T-helper 9 cell (primary cell): Measurements from ENCODE around the gene GDF15.
A peak's percentile ranks its signal among the peaks of the same experiment; 100 is the strongest.
"Not testable (repeated sequence)": the region's sequence is repeated elsewhere in the genome, so short reads cannot be mapped to it uniquely, and the experiment has no call there.

Experiments
- DNase-seq: peaks from one replicate; pipeline ENCODE4 v3.0.0-alpha.2; 2020
- total RNA-seq, 2 donors: gene quantifications; one replicate each; lab custom pipeline; 2026; lab: John Stamatoyannopoulos, UW

GDF15 gene
- 0 to 0.07 reads per million in 2 donors for total RNA-seq

- DNase-seq, result peak; percentile 26
These were observed at the start of gene GDF15 for GRCh38 chr19:18385675-18386542. GDF15 (plus strand) TSS chr19:18386158; CDS start chr19:18386190, 32 bp downstream.

DNA sequence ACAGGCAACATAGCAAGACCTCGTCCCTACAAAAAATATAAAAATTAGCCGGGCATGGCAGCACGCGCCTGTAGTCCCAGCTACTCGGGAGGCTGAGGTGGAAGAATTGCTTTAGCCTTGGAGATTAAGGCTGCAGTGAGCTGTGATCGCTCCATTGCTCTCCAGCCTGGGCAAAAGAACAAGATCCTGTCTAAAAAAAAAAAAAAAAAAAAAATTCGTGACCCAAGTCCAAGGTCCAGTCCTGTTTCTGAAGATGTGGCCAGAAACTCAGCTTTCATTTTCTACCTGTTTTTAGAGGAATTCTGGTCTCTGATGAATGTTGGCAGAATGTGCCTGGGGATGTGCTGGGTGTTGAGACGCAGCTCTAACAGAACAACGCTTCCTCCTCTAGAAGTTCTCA lies 47.4 kb upstream of the GDF15 start:
- DNase-seq, result no peak

DNA sequence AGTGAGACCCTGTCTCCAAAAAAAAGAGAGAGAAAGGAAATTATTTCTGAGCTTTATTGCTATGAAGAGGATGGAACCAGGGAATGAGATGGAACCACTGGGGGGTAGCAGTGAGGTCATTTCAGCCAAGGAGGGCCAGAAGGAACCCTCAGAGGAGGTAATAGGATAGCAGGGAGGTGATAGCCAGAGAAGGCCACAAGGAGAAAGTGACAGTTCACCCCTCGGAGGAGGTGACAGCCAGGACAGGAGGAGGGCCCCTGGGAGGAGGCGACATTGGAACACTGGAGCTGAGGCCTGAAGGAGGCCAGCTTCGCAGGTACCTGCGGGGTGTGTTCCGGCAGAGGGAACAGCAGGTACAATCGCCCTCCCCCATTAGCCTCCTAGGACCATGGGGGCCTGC lies 46.2 kb upstream of the GDF15 start:
- no peak for DNase-seq

GRCh38 chr19:18340190-18340989 lies 45.6 kb upstream of the GDF15 start, which contains the start of gene PGPEP1:
PGPEP1 (plus strand) TSS chr19:18340598; CDS start chr19:18340682, 84 bp downstream.
- peak; percentile 34 for DNase-seq

GRCh38 chr19:18340990-18341868 lies 44.7 kb upstream of the GDF15 start:
- DNase-seq, result peak; percentile 34

- no peak for DNase-seq
These were observed 43.8 kb upstream of the GDF15 start for GRCh38 chr19:18342090-18342632.

DNA sequence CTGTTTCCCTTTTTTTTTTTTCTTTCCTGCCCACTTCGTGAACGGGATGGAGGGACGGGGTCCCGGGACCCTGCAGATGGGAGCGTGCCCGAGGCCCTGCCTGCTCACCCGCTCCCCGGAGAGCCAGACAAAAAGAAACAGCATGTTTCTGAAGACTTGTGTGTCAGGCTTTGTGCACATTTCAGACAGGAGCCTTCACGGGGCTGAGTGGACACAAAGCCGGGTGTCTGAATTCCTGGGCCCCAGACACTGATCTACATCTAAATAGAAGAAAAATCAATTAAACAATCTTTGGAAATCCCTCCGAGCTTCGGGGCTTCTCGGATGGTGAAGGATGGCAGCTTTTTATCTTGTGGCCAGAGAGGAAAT lies 41.4 kb upstream of the GDF15 start:
- no peak for DNase-seq

DNA sequence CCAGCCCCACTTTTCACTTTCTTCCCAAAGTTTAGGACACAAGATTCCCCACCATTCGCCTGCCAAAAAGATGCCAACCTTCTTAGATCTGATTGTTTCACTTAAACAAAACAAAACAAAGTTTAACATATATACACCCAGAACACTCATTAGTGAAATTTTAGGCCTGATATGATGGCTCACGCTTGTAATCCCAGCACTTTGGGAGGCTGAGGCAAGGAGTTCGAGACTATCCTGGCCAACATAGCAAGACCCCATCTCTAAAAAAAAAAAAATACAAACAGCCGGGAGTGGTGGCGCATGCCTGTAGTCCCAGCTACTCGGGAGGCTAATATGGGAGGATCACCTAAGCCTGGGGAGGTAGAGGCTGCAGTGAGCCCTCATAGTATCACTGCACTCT lies 40.7 kb upstream of the GDF15 start:
- no peak for DNase-seq

DNA sequence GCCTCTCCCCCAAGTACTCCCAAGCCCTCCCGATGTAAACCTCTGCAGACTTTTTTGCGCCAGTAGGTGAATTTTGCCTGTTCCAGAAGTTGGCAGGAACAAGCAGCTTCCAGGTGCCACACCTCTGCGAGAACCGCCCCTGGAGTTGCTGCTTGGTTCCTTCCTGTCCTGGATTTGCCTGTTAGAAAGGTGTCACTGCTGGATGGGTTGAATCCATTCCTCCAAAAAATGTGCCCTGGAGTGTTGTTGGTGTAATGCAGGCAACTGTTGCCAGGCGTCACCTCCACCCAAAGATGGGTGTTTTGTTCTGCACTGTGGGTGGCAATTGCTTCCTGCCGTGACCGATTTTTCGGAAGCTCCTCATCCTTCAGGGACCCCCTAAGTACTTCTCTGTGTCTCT lies 39.9 kb upstream of the GDF15 start:
- no peak for DNase-seq

DNA sequence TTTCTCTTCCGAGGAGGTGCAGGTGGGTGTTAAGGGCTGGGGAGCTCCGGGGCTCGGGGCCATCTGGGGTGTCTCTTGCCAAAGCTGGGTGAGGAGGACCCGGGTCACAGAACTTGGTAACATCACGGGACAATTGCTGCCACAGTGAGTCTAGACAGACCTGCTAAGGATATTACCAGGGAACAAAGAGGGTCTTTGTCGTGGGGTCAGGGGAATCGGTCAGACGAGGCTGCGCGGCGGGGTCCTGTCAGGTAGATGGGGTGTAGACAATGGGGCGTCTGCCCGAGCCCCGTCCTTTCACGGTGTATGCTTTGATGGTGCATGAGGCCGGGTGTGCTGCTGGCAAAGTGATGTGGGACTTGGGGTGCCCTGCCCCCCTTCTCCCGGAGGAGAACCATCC lies 37.8 kb upstream of the GDF15 start:
- no peak for DNase-seq

- not testable (repeated sequence) for DNase-seq
These were observed 37.1 kb upstream of the GDF15 start for GRCh38 chr19:18348818-18349339.

- DNase-seq, result no peak
These were observed 36.3 kb upstream of the GDF15 start for GRCh38 chr19:18349524-18350128.

DNA sequence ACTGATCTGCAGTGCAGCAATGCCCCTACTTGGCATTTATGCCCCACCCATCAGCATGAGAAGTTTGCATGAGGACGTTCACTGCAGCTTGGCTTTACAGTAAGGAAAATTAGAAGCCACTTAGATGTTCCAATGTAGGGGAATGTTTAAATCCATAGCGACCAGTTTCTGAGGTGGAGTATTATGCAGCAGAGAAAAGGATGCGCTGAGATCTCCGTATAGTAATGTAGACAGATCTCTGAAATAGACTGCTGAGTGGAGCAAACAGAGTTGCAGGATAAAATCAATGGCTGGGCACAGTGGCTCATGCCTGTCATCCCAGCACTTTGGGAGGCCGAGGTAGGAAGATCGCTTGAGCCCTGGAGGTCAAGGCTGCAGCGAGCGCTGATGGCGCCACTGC lies 35.5 kb upstream of the GDF15 start:
- no peak for DNase-seq

DNA sequence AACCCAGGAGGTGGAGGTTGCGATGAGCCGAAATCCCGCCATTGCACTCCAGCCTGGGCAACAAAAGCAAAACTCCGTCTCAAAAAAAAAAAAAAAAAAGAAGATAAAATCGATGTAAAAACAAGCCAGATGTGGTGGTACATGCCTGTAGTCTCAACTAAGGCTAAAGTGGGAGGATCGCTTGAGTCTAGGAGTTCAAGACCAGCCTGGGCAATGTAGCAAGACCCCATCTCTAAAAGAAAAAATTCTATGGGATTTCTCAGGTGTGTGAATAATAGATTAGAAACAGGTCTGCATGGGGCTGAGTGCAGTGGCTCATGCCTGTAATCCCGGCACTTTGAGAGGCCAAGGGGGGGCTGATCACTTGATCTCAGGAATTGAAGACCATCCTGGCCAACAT lies 34.4 kb upstream of the GDF15 start:
- DNase-seq, result no peak

DNA sequence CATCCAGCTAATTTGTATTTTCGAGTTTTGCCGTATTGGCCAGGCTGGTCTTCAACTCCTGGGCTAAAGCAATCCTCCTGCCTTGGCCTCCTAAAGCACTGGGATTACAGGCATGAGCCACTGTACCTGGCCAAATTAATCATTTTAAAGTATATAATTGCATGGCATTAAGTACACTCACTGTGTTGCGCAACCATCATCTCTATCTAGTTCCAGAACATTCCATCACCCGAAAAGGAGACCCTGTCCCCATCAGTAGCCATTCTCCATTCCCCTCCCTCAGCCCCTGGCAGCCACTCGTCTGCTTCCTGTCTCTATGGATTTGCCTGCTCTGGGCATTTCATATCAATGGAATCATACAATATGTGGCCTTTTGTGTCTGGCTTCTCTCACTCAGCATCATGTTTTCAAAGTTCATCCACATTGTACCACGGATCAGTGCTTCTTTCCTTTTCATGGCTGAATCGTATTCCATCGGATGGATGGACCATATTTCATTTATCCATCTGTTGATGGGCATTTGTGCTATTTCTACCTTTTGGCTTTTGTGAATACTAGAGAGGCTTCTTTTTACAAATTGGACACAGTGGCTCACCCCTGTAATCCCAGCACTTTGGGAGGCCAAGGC lies 32.5 kb upstream of the GDF15 start:
- DNase-seq, result no peak

- DNase-seq, result not testable (repeated sequence)
These were observed 31.2 kb upstream of the GDF15 start for GRCh38 chr19:18354743-18355142.

DNA sequence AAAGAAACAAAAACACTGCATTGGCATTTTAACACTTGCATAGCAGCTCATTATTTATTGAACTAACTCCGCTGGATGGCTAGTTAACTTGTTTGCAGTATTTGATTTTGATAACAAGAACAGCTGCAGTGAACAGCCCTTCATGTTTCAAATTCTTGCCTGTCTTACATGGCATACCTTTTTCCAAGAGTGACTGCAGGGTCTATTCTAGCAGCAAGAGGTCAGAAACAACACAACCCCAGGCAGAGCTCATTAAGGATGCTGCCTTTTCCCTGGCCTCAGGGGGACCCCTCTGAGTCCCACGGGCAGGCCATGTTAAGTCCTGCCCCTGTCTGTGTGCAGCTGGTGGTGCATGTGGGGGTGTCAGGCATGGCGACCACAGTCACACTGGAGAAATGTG lies 28.9 kb upstream of the GDF15 start:
- DNase-seq, result no peak

GRCh38 chr19:18361646-18362045 lies 24.3 kb upstream of the GDF15 start:
- DNase-seq, result no peak

- no peak for DNase-seq
These were observed 22.9 kb upstream of the GDF15 start for GRCh38 chr19:18362934-18363542.

GRCh38 chr19:18363787-18364186 lies 22.2 kb upstream of the GDF15 start:
- DNase-seq, result no peak
